Stimulated activated naive CD4-positive, alpha-beta T cell (primary cell): ENCODE results near the gene LPA.
"Not testable (repeated sequence)": the region's sequence is repeated elsewhere in the genome, so short reads cannot be mapped to it uniquely, and the experiment has no call there.

Experiments
- DNase-seq, 6 experiments: peaks; one replicate each; lab custom pipeline; 2025; lab: John Stamatoyannopoulos, UW

LPA gene

GRCh38 chr6:160667639-160668481, 3.8 kb upstream of the LPA start:
- DNase-seq: peak in 1 of 6 experiments; percentile 8

GRCh38 chr6:160662842-160663241, 1.2 kb downstream of the LPA start:
- DNase-seq: no peak

GRCh38 chr6:160662429-160662828, 1.6 kb downstream of the LPA start:
- no peak for DNase-seq

DNA sequence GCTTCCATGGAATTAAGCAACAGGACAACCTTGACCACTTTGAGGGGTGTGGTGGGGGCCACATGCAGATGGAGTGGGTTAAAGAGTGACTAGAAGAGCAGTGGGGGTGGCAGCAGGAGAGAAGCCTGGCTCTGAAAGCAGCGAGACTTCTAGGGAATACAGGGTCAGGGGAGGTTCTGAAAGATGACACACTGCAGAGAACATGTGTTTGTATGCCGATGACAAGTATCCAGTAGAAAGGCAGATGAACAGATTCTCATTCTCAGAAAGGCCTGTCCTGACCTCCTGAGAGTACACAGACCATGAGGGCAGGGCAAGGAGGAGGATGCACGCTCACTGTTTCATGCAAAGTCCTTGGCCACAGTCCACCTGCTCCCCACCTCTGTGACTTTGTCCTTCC, 2.9 kb downstream of the LPA start:
- DNase-seq: no peak

- no peak for DNase-seq
Observed at GRCh38 chr6:160659562-160659961, 4.5 kb downstream of the LPA start.

DNA sequence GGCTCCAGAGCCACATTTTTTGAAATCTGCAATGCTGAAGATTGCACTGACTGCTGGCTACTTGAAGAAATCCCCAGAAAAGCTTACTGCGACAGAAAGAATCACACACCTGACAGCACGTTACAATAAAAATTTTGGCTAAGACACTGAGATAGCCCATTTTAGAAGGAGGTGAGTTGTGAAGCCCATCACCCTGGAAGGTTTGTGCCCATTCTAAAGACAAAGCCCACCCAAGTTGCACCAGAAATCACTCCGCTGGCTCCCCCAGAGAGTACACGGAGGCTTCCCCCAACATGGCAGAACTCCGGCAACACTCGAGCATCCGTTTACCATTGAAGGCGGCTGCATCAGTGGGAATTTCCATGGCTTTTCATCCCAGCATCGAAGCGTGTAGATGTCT, 29.4 kb downstream of the LPA start:
- DNase-seq: no peak

GRCh38 chr6:160595838-160596832, 67.9 kb downstream of the LPA start:
- no peak for DNase-seq

GRCh38 chr6:160595297-160595696, 68.8 kb downstream of the LPA start:
- DNase-seq: not testable (repeated sequence)

DNA sequence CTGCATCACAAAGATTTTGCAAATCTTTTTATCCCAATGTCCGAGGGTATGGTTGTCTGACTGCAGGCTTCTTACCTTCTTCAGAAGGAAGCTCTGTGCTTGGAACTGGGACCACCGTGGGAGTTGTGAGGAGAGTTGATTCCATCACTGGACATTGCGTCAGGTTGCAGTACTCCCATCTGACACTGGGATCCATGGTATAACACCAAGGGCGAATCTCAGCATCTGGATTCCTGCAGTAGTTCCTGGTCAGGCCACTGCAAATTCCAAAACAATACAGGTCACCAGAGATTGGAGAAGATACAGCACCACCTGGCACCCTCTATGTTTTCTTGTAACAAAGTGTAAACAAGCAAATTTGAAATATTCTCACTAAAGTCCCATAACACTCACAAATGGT, 77.7 kb downstream of the LPA start:
- DNase-seq: no peak

DNA sequence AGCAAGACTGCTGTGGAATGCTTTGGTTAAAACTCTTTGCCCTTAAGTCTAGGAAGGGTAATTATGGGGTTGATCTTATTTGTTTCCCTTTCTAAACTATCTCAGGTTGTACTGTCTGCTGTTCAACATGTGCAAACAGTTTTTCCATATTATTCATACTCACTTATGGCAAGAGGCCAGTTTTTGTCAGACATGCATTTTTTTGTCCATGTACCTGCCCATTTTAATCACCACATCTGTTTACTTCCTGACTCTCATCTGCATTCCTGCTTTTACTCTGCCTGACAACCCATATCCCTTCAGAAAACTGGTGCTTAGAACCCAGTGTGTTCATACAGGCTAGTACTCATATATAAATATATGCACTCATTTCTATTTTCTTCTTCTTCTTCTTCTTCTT, 80.3 kb downstream of the LPA start:
- no peak for DNase-seq

DNA sequence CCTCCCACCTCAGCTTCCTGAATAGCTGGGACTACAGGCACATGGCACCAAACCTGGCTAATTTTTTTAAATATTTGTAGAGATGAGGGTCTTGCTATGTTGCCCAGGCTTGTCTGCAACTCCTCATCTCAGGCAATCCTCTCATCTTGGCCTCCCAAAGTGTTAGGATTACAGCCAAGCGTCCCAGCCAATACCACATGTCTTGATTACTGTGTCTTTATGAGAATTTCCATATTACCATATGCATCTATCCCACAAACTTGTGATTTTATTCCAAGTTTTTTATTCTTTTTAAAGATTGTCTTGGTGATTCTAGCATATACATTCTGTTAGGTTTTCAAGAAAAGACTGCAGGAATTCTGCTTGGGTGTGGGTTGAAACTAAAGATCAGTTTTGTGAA, 82.7 kb downstream of the LPA start:
- no peak for DNase-seq

DNA sequence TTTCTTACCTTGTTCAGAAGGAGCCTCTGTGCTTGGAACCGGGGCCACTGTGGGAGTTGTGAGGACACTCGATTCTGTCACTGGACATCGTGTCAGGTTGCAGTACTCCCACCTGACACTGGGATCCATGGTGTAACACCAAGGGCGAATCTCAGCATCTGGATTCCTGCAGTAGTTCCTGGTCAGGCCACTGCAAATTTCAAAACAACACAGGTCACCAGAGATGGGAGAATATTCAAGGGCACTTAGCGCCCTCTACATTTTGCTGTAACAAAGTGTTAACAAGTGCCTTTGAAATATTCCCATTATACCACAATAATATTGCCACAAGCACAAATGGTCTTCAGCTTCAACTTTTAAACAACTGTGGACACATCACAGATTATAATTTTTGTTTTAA, 85.6 kb downstream of the LPA start:
- not testable (repeated sequence) for DNase-seq

DNA sequence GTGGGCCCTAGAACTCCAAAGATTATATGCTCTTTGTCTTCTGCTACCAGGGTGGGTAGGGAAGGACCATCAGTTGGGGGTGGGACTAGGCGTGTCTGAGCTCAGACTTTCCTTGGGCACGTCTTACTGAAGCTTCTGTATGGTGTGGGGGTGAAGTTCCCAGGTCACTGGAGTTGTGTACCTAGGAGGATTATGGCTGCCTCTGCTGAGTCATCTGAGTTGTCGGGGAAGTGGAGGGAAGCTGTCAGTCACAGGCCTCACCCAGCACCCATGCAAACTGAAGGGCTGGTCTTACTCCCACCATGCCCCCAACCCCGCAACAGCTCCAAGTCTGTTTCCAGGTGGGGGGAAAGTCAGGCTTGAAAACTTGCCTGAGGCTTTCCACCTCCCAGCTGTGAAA, 90.1 kb downstream of the LPA start:
- DNase-seq: no peak

- not testable (repeated sequence) for DNase-seq
Observed at GRCh38 chr6:160571201-160571600, 92.9 kb downstream of the LPA start.

- DNase-seq: no peak
Observed at GRCh38 chr6:160544802-160545201, 119.3 kb downstream of the LPA start.

DNA sequence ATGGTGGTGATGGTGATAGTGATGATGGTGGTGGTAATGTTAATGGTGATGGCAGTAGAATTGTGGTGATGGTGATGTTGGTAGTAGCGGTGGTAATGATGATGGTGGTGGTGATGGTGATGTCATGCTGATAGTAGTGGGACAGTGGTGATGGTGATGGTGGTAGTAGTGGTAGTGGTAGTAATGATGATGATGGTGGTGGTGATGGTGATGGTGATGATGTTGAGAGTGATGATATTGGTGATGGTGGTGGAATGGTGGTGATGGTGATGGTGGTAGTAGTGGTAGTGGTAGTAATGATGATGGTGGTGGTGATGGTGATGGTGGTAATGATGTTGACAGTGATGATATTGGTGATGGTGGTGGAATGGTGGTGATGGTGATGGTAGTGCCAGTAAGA, 128.8 kb downstream of the LPA start:
- DNase-seq: no peak

DNA sequence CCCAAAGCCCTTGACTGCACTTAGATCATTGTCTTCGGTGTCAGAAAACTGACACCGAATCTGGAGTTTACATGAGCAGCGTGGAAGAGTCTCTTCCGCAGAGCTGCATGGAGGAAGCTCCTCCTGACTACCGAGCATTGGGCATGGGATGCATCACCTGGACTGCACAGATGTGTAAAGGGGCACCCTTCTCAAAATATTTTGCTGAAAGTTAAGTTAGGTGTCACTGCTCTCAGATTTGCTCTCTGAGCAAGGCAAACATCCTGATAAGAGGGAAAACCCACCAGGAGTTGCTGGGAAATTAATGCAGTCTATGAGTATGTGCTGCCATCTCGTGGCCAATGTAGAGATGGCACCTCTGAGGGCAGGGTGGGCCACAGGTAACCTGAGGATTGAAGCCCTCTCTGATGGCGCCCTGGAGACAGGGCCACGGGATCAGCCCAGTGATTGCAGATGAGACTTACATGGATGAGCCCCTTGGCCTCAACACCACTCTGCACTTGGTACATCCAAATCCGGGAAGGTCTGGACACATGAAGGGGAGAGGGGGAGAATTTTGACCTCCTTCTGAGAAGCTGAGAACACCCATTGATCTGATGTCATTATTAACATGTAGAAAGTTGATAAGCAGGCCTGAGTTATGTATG, 129.9 kb downstream of the LPA start:
- DNase-seq: peak; percentile 6 to 49 (median 34)

DNA sequence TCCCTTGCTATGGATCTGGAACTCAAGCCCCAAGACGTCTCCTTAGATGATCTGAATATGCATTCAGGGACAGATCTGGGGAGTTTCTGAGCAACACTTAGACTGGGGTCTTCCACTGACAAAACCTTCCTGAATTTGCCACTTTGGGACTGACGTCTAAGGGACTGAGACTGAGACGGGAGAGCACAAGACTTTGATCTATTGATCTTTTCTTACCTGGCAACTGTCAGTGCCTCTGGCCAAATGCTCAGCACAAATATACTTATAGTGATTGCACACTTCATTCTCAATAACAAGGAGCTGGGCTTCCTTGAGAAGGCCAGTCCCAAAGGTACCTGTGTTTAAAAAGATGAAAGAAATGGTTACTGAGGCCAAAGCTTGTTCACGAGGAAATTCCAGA, 131.8 kb downstream of the LPA start:
- DNase-seq: no peak

DNA sequence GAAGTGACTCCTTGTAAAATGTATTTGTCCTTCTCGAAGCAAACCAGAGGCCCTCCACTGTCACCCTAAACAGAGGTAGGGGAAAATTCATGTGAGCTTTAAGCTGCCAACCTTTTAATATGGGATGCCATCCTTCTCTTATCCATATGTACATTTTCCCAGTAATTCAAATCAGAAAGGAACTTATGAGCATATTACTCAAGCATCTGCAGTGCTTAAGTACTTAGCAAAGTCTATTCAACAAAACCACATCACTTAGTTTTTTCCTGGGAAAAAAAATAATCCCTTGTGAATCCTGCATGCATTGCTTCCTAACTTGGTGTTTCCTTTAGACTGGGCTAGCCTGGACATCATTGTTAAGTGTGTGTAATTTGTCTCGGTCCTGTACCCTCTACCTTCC, 132.2 kb downstream of the LPA start:
- DNase-seq: no peak

GRCh38 chr6:160529524-160529923, 134.6 kb downstream of the LPA start:
- DNase-seq: not testable (repeated sequence)

GRCh38 chr6:160523223-160523622, 140.9 kb downstream of the LPA start:
- no peak for DNase-seq
